ENCODE measurements around the gene TTR.

- TF ChIP-seq, protein P1, sequence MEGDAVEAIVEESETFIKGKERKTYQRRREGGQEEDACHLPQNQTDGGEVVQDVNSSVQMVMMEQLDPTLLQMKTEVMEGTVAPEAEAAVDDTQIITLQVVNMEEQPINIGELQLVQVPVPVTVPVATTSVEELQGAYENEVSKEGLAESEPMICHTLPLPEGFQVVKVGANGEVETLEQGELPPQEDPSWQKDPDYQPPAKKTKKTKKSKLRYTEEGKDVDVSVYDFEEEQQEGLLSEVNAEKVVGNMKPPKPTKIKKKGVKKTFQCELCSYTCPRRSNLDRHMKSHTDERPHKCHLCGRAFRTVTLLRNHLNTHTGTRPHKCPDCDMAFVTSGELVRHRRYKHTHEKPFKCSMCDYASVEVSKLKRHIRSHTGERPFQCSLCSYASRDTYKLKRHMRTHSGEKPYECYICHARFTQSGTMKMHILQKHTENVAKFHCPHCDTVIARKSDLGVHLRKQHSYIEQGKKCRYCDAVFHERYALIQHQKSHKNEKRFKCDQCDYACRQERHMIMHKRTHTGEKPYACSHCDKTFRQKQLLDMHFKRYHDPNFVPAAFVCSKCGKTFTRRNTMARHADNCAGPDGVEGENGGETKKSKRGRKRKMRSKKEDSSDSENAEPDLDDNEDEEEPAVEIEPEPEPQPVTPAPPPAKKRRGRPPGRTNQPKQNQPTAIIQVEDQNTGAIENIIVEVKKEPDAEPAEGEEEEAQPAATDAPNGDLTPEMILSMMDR (conservative IDR thresholded peaks at IDR 0.05): no peak
- TF ChIP-seq ZFX (IDR thresholded peaks at IDR 0.05): no peak
Observed at GRCh38 chr18:31607384-31607783, 15.7 kb downstream of the TTR start.
